Subcutaneous adipose tissue (tissue), 4 donors: Measurements from ENCODE around the gene TFRC. TPM values are rescaled to one million over a fixed set of nuclear protein-coding genes. Genes with fewer than 3 reads are reported as not detected.

ENCODE experiments used
- CTCF ChIP-seq: fragments of 450-650 bp; IDR thresholded peaks from one replicate; pipeline ENCODE4 v1.5.1; 2016; ENCODE audit warnings: low read depth, mild to moderate bottlenecking, control low read depth, antibody characterized with exemption, moderate library complexity
- small RNA-seq: library from RNA; depleted of rRNA; stranded (forward); fragments of <200 nt; gene quantifications from one replicate; pipeline ENCODE3, GENCODE V24; 2016
- total RNA-seq, 4 donors: library from RNA; depleted of rRNA; stranded (reverse); fragments of >200 nt; gene quantifications; one replicate each; pipeline ENCODE4 v1.1.0, GENCODE V29; 2016

The TFRC gene
- total RNA-seq, 4 donors from 2014 or later: 47.1 to 546 (median 92.2) TPM

- no peak for TF ChIP-seq CTCF
These were observed 73.0 kb downstream of the TFRC start for GRCh38 chr3:196008929-196009328.

- no peak for TF ChIP-seq CTCF
These were observed 73.5 kb downstream of the TFRC start for GRCh38 chr3:196008387-196008786.

- TF ChIP-seq CTCF: no peak
These were observed 74.0 kb downstream of the TFRC start for GRCh38 chr3:196007744-196008335.

GRCh38 chr3:196003611-196004010 lies 78.3 kb downstream of the TFRC start:
- TF ChIP-seq CTCF: no peak

GRCh38 chr3:195999896-196000295 lies 82.0 kb downstream of the TFRC start:
- TF ChIP-seq CTCF: no peak

Small RNAs within 50 kb of the gene (small RNA-seq; reads per million reads assigned to genes)
- gene RNU7-18P: not detected

Other genes starting within 250 kb of the TFRC start
- gene TNK2, start 173.5 kb downstream of the TFRC start, total RNA-seq: 10 to 100 TPM in 3 of 4 donors, 1 to 10 TPM in 1; 9.9 to 78.2 (median 16.8) TPM
- not detected for gene ZDHHC19, start 129.3 kb upstream of the TFRC start, total RNA-seq
- gene SLC51A, start 134.4 kb upstream of the TFRC start, total RNA-seq: not detected
- gene PCYT1A, start 205.6 kb upstream of the TFRC start, total RNA-seq: 100 to 1,000 TPM; 108 to 153 (median 123) TPM
- gene DYNLT2B, start 236.2 kb upstream of the TFRC start, total RNA-seq: 1 to 10 TPM; 1.1 to 5.6 (median 3.5) TPM